HepG2 (cell line): ENCODE measurements around the gene NEURL4. TPM values are rescaled to one million over a fixed set of nuclear protein-coding genes. Genes with fewer than 3 reads are reported as not detected.

ENCODE experiments used
- CSRNP1 ChIP-seq: sonication (generic); formaldehyde crosslinking; IDR thresholded peaks from 2 replicates; pipeline ENCODE4 v1.8.1; 2023; ENCODE audit warnings: mild to moderate bottlenecking, missing genetic modification reagents
- FOXO4 ChIP-seq: sonication (generic); formaldehyde crosslinking; conservative IDR thresholded peaks from 2 replicates; pipeline ENCODE4 v1.8.1; 2023; ENCODE audit warnings: missing genetic modification reagents
- GABPB1 ChIP-seq: IDR thresholded peaks from 2 replicates; pipeline ENCODE4 v1.6.1; 2016; ENCODE audit warnings: mild to moderate bottlenecking, missing genetic modification reagents, moderate library complexity, missing compliant biosample characterization
- HDAC1 ChIP-seq: sonication (generic); formaldehyde crosslinking; IDR thresholded peaks from 2 replicates; pipeline ENCODE4 v1.5.1; 2020; ENCODE audit warnings: mild to moderate bottlenecking, missing genetic modification reagents
- HNRNPK ChIP-seq: fragments of 200-400 bp; formaldehyde crosslinking; IDR thresholded peaks from 2 replicates; pipeline ENCODE4 v1.6.1; 2018; ENCODE audit warnings: low read length, low read depth, moderate library complexity, mild to moderate bottlenecking; ENCODE audit not compliant: poor library complexity, severe bottlenecking
- HOXA9 ChIP-seq: sonication (generic); formaldehyde crosslinking; IDR thresholded peaks from 2 replicates; pipeline ENCODE4 v1.8.1; 2022; ENCODE audit warnings: missing genetic modification reagents, mild to moderate bottlenecking, moderate library complexity, borderline replicate concordance
- MXI1 ChIP-seq: IDR thresholded peaks from 3 replicates; pipeline ENCODE4 v1.6.1; 2012; ENCODE audit warnings: low read depth, low read length, inconsistent platforms, borderline replicate concordance
- NKX3-1 ChIP-seq: sonication (generic); formaldehyde crosslinking; IDR thresholded peaks from 2 replicates; pipeline ENCODE4 v1.5.0; 2020; ENCODE audit warnings: missing genetic modification reagents
- POGK ChIP-seq: sonication (generic); formaldehyde crosslinking; conservative IDR thresholded peaks from 2 replicates; pipeline ENCODE4 v1.8.0; 2022; ENCODE audit warnings: mild to moderate bottlenecking, moderate library complexity, missing genetic modification reagents
- SNAPC2 ChIP-seq: sonication (generic); formaldehyde crosslinking; IDR thresholded peaks from 2 replicates; pipeline ENCODE4 v1.8.1; 2022; ENCODE audit warnings: mild to moderate bottlenecking, missing genetic modification reagents
- ZC3H4 ChIP-seq: sonication (generic); formaldehyde crosslinking; IDR thresholded peaks from 2 replicates; pipeline ENCODE4 v1.4.0; 2020; ENCODE audit warnings: missing genetic modification reagents, borderline replicate concordance
- ZFP41 ChIP-seq: sonication (generic); formaldehyde crosslinking; IDR thresholded peaks from 2 replicates; pipeline ENCODE4 v1.4.0; 2020; ENCODE audit warnings: mild to moderate bottlenecking, missing genetic modification reagents, borderline replicate concordance
- ZNF124 ChIP-seq: sonication (generic); formaldehyde crosslinking; IDR thresholded peaks from 2 replicates; pipeline ENCODE4 v1.4.0; 2020; ENCODE audit warnings: missing genetic modification reagents
- ZNF670 ChIP-seq: sonication (generic); formaldehyde crosslinking; IDR thresholded peaks from 2 replicates; pipeline ENCODE4 v1.8.0; 2022; ENCODE audit warnings: mild to moderate bottlenecking, missing genetic modification reagents, borderline replicate concordance
- ZNF75D ChIP-seq: sonication (generic); formaldehyde crosslinking; IDR thresholded peaks from 2 replicates; pipeline ENCODE4 v1.8.1; 2023; ENCODE audit warnings: missing genetic modification reagents, mild to moderate bottlenecking, borderline replicate concordance
- ZNF816 ChIP-seq: sonication (generic); formaldehyde crosslinking; IDR thresholded peaks from 2 replicates; pipeline ENCODE4 v1.8.0; 2022; ENCODE audit warnings: missing genetic modification reagents, mild to moderate bottlenecking, borderline replicate concordance
- polyA plus RNA-seq, 8 experiments: library from polyadenylated mRNA; depleted of rRNA in 3 of 8; stranded (reverse) in 7 of 8; unstranded in 1 of 8; fragments of >200 nt; fragmentation: Illumina TruSeq in 4 of 8; extraction: Trizol in 4 of 8; gene quantifications; 2 replicates each; pipeline versions ENCODE4 v1.2.1 to v1.2.3, GENCODE V29; 2011 to 2016; ENCODE audit warnings: low read depth in 4 of 8, missing spikeins in 1 of 8, mixed read lengths in 1 of 8; ENCODE audit not compliant: insufficient read depth in 1 of 8
- total RNA-seq, 5 experiments: library from RNA; depleted of rRNA; stranded (reverse); fragments of >200 nt; fragmentation: Illumina TruSeq; extraction: Trizol; gene quantifications; 2 replicates each; pipeline ENCODE4 v1.2.3, GENCODE V29; 2016; ENCODE audit warnings: low read depth in 1 of 5
- TF ChIP-seq, protein P1 (sequence below): IDR thresholded peaks from 2 replicates; pipeline ENCODE4 v1.6.1; 2016; ENCODE audit warnings: low read depth, borderline replicate concordance
- TF ChIP-seq, protein P2 (sequence below): sonication (generic); formaldehyde crosslinking; IDR thresholded peaks from 2 replicates; pipeline ENCODE4 v1.4.0; 2020; ENCODE audit warnings: missing genetic modification reagents
- TF ChIP-seq, protein P3 (sequence below): sonication (generic); formaldehyde crosslinking; IDR thresholded peaks from 2 replicates; pipeline ENCODE4 v1.4.0; 2020; ENCODE audit warnings: low read depth, mild to moderate bottlenecking, missing genetic modification reagents

Gene NEURL4
- total and polyA plus RNA-seq, 2 of the 13 experiments (the other 11 are each of a cell fraction or from before 2014, with no cell fraction given): 14.8 to 15.7 TPM

- TF ChIP-seq, protein P1, sequence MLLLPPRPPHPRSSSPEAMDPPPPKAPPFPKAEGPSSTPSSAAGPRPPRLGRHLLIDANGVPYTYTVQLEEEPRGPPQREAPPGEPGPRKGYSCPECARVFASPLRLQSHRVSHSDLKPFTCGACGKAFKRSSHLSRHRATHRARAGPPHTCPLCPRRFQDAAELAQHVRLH (CRISPR knock-in tag): peak; percentile 85; the same call in 1 of the 2 replicates
- TF ChIP-seq NKX3-1: 0 out of 2 replicates have a peak, but pooled peaks have one; percentile 49
- TF ChIP-seq FOXO4 (CRISPR knock-in tag): no peak
- peak; percentile 66 for TF ChIP-seq SNAPC2 (CRISPR knock-in tag)
- peak; percentile 77; the same call in 1 of the 2 replicates for TF ChIP-seq CSRNP1 (CRISPR knock-in tag)
- peak; percentile 73 for TF ChIP-seq HNRNPK
- TF ChIP-seq MXI1: peak; percentile 74; the same call in 1 of the 3 replicates
- no peak for TF ChIP-seq ZC3H4 (CRISPR knock-in tag)
- TF ChIP-seq, protein P2, sequence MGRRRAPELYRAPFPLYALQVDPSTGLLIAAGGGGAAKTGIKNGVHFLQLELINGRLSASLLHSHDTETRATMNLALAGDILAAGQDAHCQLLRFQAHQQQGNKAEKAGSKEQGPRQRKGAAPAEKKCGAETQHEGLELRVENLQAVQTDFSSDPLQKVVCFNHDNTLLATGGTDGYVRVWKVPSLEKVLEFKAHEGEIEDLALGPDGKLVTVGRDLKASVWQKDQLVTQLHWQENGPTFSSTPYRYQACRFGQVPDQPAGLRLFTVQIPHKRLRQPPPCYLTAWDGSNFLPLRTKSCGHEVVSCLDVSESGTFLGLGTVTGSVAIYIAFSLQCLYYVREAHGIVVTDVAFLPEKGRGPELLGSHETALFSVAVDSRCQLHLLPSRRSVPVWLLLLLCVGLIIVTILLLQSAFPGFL (CRISPR knock-in tag): 0 out of 2 replicates have a peak, but pooled peaks have one; percentile 73
- TF ChIP-seq GABPB1 (CRISPR knock-in tag): peak; percentile 97
- TF ChIP-seq HOXA9: peak; percentile 64
- TF ChIP-seq ZNF816 (CRISPR knock-in tag): no peak
- TF ChIP-seq, protein P3, sequence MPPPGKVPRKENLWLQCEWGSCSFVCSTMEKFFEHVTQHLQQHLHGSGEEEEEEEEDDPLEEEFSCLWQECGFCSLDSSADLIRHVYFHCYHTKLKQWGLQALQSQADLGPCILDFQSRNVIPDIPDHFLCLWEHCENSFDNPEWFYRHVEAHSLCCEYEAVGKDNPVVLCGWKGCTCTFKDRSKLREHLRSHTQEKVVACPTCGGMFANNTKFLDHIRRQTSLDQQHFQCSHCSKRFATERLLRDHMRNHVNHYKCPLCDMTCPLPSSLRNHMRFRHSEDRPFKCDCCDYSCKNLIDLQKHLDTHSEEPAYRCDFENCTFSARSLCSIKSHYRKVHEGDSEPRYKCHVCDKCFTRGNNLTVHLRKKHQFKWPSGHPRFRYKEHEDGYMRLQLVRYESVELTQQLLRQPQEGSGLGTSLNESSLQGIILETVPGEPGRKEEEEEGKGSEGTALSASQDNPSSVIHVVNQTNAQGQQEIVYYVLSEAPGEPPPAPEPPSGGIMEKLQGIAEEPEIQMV (CRISPR knock-in tag): peak; percentile 65; the same call in 1 of the 2 replicates
- peak; percentile 80; the same call in 1 of the 2 replicates for TF ChIP-seq ZNF670 (CRISPR knock-in tag)
- peak; percentile 99 for TF ChIP-seq HDAC1 (CRISPR knock-in tag)
- TF ChIP-seq ZNF124: no peak
- TF ChIP-seq POGK (CRISPR knock-in tag): peak; percentile 85
- TF ChIP-seq ZFP41 (CRISPR knock-in tag): 0 out of 2 replicates have a peak, but pooled peaks have one; percentile 36
- TF ChIP-seq ZNF75D (CRISPR knock-in tag): no peak
Measured at GRCh38 chr17:7314719-7315569, 14.2 kb downstream of the NEURL4 start, which contains the start of gene GPS2 (continued).
